ENCODE data around the gene RANGAP1.

Gene RANGAP1

GRCh38 chr22:41330169-41330568 is 44.2 kb upstream of the RANGAP1 start:
- DNase-seq (ENCODE audit: low read depth) = no peak
- no peak for TF ChIP-seq CTCF (IDR thresholded peaks at IDR 0.05; ENCODE audit: control insufficient read depth, insufficient read depth, low read depth, low read length, missing control alignments)

GRCh38 chr22:41327124-41327523 is 41.1 kb upstream of the RANGAP1 start:
- no peak overlapping the region for H3K4me3 ChIP-seq (ENCODE audit: control insufficient read depth, low read depth, low read length)
- DNase-seq (ENCODE audit: low read depth) = no peak
- TF ChIP-seq CTCF (IDR thresholded peaks at IDR 0.05; ENCODE audit: control insufficient read depth, insufficient read depth, low read depth, low read length, missing control alignments) = no peak

More at GRCh38 chr22:41330169-41330568, 44.2 kb upstream of the RANGAP1 start:
- no peak overlapping the region for H3K4me3 ChIP-seq (ENCODE audit: control insufficient read depth, low read depth, low read length)

- no peak overlapping the region for H3K4me3 ChIP-seq (ENCODE audit: control insufficient read depth, low read depth, low read length)
- DNase-seq (ENCODE audit: low read depth) = no peak
- TF ChIP-seq CTCF (IDR thresholded peaks at IDR 0.05; ENCODE audit: control insufficient read depth, insufficient read depth, low read depth, low read length, missing control alignments) = no peak
Measured at GRCh38 chr22:41324821-41325528, 39.0 kb upstream of the RANGAP1 start.

- H3K4me3 ChIP-seq (ENCODE audit: control insufficient read depth, low read depth, low read length) = no peak overlapping the region
Measured at GRCh38 chr22:41320416-41321240, 34.6 kb upstream of the RANGAP1 start.

GRCh38 chr22:41315586-41315985 is 29.6 kb upstream of the RANGAP1 start:
- H3K4me3 ChIP-seq (ENCODE audit: control insufficient read depth, low read depth, low read length) = no peak overlapping the region
- no peak for TF ChIP-seq CTCF (IDR thresholded peaks at IDR 0.05; ENCODE audit: control insufficient read depth, insufficient read depth, low read depth, low read length, missing control alignments)
- no peak for DNase-seq (ENCODE audit: low read depth)

More at GRCh38 chr22:41320416-41321240, 34.6 kb upstream of the RANGAP1 start:
- no peak for TF ChIP-seq CTCF (IDR thresholded peaks at IDR 0.05; ENCODE audit: control insufficient read depth, insufficient read depth, low read depth, low read length, missing control alignments)
- no peak for DNase-seq (ENCODE audit: low read depth)

GRCh38 chr22:41314821-41315220 is 28.8 kb upstream of the RANGAP1 start:
- TF ChIP-seq CTCF (IDR thresholded peaks at IDR 0.05; ENCODE audit: control insufficient read depth, insufficient read depth, low read depth, low read length, missing control alignments) = no peak
- no peak overlapping the region for H3K4me3 ChIP-seq (ENCODE audit: control insufficient read depth, low read depth, low read length)
- DNase-seq (ENCODE audit: low read depth) = no peak
